ENCODE measurements around the gene CXCL16. TPM values are rescaled to one million over a fixed set of nuclear protein-coding genes. Genes with fewer than 3 reads are reported as not detected.

CXCL16 gene
- total and polyA plus RNA-seq, 2 of the 13 experiments (the other 11 are each of a cell fraction or from before 2014, with no cell fraction given), result 9.4 to 101 TPM

- TF ChIP-seq HNF1B (CRISPR knock-in tag; IDR thresholded peaks at IDR 0.05) (peak; percentile 73; the same call in 1 of the 2 replicates), FOXK2 (IDR thresholded peaks at IDR 0.05) (peak; percentile 58), ZBTB21 (CRISPR knock-in tag; IDR thresholded peaks at IDR 0.05) (0 out of 2 replicates have a peak, but pooled peaks have one; percentile 13), EZH2 (conservative IDR thresholded peaks at IDR 0.05; ENCODE audit: low read depth, low read length) (no peak), ESRRA (CRISPR knock-in tag; IDR thresholded peaks at IDR 0.05; ENCODE audit: low read depth) (peak; percentile 79), KDM5B (CRISPR knock-in tag; IDR thresholded peaks at IDR 0.05; ENCODE audit: borderline replicate concordance) (no peak), JUNB (CRISPR knock-in tag; IDR thresholded peaks at IDR 0.05; ENCODE audit: borderline replicate concordance) (peak; percentile 92), ZNF44 (CRISPR knock-in tag; IDR thresholded peaks at IDR 0.05) (no peak), ATF6 (CRISPR knock-in tag; conservative IDR thresholded peaks at IDR 0.05) (no peak), NAIF1 (CRISPR knock-in tag; IDR thresholded peaks at IDR 0.05; ENCODE audit: borderline replicate concordance) (no peak), GFI1 (CRISPR knock-in tag; IDR thresholded peaks at IDR 0.05; ENCODE audit: borderline replicate concordance) (peak; percentile 61), MTF1 (CRISPR knock-in tag; IDR thresholded peaks at IDR 0.05) (no peak), ZNF75D (CRISPR knock-in tag; IDR thresholded peaks at IDR 0.05; ENCODE audit: borderline replicate concordance) (no peak), IKZF1 (IDR thresholded peaks at IDR 0.05) (no peak), RELA (CRISPR knock-in tag; IDR thresholded peaks at IDR 0.05) (no peak), ZNF704 (CRISPR knock-in tag; IDR thresholded peaks at IDR 0.05; ENCODE audit: borderline replicate concordance) (no peak), FOXK1 (CRISPR knock-in tag; IDR thresholded peaks at IDR 0.05; ENCODE audit: borderline replicate concordance, low read depth) (peak; percentile 49; the same call in 1 of the 2 replicates), DBP (CRISPR knock-in tag; IDR thresholded peaks at IDR 0.05; ENCODE audit: not compliant biosample characterization) (no peak), PREB (CRISPR knock-in tag; IDR thresholded peaks at IDR 0.05) (no peak), CEBPB (IDR thresholded peaks at IDR 0.05; ENCODE audit: borderline replicate concordance, low read depth, low read length) (no peak), TARDBP (CRISPR knock-in tag; IDR thresholded peaks at IDR 0.05) (peak; percentile 41; the same call in 1 of the 2 replicates), NFE2 (CRISPR knock-in tag; IDR thresholded peaks at IDR 0.05) (no peak), HNRNPK (IDR thresholded peaks at IDR 0.05; ENCODE audit: low read depth, low read length, poor library complexity, severe bottlenecking) (no peak)
These were observed 18.3 kb downstream of the CXCL16 start (continued) for GRCh38 chr17:4721203-4722135.

Data from HepG2 (cell line).